ENCODE data around the gene IL6R. TPM values are rescaled to one million over a fixed set of nuclear protein-coding genes. Genes with fewer than 3 reads are reported as not detected.

IL6R gene
- total RNA-seq, 2 donors from 2014 or later: 6.7 to 8.5 TPM

DNA sequence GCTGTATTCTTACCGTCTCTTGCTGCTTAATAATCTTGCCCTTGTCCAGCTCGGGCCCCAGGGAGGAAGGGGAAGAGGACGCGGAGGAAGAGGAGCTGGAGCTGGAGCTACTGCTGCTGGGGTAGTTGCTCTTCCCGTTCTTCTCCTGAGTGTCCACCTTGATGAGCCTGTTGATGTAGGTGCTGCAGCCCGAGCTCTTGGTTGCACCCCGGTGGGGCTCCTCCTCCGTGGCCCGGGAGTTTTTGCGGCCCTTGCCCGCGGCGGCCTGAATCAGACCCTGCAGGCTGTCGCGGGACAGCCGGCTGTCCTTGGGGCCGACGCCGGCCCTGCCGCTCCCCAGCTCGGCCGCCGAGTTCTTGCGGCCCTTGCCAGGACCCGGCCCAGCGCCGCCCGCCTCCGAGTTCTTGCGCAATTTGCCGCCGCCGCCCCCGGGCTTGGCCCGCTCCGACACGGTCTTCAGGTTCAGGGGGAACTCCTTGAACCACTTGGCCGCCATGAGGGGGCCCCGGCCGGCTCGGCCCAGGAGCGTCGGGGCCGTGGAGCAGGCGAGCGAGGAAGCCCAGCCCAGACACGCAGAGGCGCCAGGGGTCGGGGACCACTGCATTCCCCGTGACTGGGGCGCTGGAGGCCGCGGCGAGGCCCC is 96.4 kb downstream of the IL6R start:
- H3K9me3 Mint-ChIP-seq: peaks cover 0 to 12% of the 10 kb centered on the region in 2 donors
- H3K27ac Mint-ChIP-seq: no peak overlapping the region
- no peak for ATAC-seq
- no peak for DNase-seq (ENCODE audit: low spot score in 2 of 2)
- H3K36me3 Mint-ChIP-seq: peaks cover 12 to 27% of the 10 kb centered on the region in 2 donors

DNA sequence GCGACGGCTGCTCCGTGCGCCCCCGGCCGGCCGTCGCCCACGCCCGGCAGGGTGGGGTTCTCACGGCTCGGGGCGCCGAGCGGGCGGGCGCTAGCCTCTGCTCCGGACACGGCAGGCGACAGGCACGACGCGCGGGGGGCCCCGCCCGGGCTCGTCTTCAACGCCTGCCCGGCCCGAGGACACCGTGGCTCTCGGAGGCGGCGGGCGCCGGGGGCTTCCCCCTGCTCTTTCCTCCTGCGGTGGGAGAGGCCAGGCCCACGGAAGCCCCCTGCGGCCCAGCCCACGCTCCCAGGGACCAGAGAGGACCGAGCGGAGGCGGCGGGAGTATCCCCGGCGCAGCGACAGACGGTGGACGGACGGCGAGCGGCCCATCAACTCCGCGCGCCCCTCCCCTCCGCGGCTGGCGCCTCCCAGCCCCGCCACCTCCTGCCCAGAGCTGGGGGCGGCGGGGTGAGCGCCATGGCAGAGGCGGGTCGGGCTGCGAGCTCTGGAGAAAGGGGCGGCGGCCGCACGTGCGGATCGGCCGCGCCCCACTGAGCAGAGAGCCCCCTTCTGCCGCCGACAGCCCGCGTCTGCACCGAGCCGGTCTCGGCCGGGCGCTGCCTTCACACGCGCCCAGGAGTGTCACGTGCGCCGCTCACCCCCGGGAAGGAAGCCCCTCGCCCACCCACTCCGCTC is 97.1 kb downstream of the IL6R start, which contains the start of the genes SHE and TDRD10:
Gene SHE (minus strand): TSS at position 347 of the 678 bp plus-strand sequence. CDS start 386 bp downstream, outside the sequence.
Gene TDRD10 (plus strand): TSS at position 154 of the 678 bp plus-strand sequence. CDS start 4,685 bp downstream, outside the sequence.
- Mint-ChIP-seq H3K9me3 (peaks cover 0 to 12% of the 10 kb centered on the region in 2 donors), H3K36me3 (peaks cover 13 to 27% of the 10 kb centered on the region in 2 donors), H3K27ac (no peak within 1 kb of the TSS)
- DNase-seq (ENCODE audit: low spot score in 2 of 2): no peak
- ATAC-seq: no peak

- no peak for ATAC-seq
- DNase-seq (ENCODE audit: low spot score in 2 of 2): no peak
- H3K36me3 Mint-ChIP-seq: peaks cover 13 to 27% of the 10 kb centered on the region in 2 donors
- H3K27ac Mint-ChIP-seq: no peak overlapping the region
- peaks cover 0 to 12% of the 10 kb centered on the region in 2 donors for H3K9me3 Mint-ChIP-seq
Measured at GRCh38 chr1:154502744-154503115, 97.6 kb downstream of the IL6R start.

- H3K27ac Mint-ChIP-seq: no peak overlapping the region
- H3K36me3 Mint-ChIP-seq: peaks cover 13 to 22% of the 10 kb centered on the region in 2 donors
- peaks cover 0 to 12% of the 10 kb centered on the region in 2 donors for H3K9me3 Mint-ChIP-seq
- no peak for DNase-seq (ENCODE audit: low spot score in 2 of 2)
- no peak for ATAC-seq
Measured at GRCh38 chr1:154503898-154504297, 98.8 kb downstream of the IL6R start.

DNA sequence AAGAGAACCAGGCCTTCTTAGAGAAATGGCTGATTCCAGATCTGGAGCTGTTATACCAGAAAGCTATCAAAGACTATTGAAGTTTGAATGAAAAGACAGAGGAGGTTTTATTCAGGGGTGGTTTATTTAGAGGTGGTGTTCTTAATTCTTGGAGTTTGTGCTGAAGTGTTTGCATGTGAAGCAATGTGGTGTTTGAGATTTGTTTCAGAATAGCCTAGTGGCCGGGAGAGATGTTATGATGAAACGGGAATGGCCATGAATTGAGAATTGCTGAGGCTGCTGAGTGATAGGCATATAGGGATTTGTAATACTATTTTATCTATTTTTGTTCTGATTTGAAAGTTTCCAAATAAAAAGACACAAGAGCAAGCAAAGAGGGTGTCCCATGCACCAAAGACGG is 107.6 kb downstream of the IL6R start:
- DNase-seq (ENCODE audit: low spot score in 2 of 2): no peak
- Mint-ChIP-seq H3K27ac (no peak overlapping the region), H3K9me3 (no peaks in the 10 kb centered on the region), H3K36me3 (no peaks in the 10 kb centered on the region)
- ATAC-seq: no peak

DNA sequence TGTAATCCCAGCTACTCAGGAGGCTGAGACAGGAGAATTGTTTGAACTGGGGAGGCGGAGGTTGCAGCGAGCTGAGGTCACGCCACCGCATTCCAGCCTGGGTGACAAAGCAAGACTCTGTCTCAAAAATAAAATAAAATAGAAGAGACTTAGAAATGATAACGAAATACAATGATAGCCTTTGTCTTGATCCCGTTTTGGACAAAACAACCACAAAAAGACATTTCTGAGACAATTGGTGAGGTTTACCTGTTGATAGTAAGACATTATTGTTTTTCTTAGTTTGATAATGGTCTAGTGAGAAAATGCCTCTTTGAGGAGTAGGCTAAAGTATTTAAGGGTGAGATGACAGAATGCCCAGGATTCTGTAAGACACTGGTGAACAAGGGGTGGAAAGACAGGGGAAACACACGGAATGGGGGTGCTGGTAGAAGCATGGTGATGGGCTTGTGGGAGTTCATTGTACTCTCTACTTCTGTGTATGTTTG is 109.0 kb downstream of the IL6R start:
- DNase-seq (ENCODE audit: low spot score in 2 of 2): no peak
- H3K9me3 Mint-ChIP-seq: no peaks in the 10 kb centered on the region
- ATAC-seq: no peak
- no peak overlapping the region for H3K27ac Mint-ChIP-seq
- no peaks in the 10 kb centered on the region for H3K36me3 Mint-ChIP-seq

DNA sequence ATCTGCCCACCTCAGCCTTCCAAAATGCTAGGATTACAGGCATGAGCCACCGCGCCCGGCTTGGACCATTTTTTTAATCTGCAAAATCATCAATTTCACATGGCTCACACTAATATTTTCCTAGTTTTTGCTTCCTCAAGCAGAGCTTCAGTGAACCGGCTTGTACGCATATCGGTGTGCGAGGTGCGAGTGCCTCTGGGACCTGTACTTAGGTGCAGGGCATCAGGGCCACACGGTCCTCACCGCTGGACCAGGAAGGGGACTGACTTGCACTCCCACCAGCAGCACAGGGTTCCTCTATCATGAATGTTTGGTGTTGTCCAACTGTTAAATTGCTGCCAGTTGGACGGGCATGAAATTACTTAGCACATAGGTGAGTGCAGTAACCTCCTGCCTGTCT is 112.5 kb downstream of the IL6R start:
- no peak overlapping the region for H3K27ac Mint-ChIP-seq
- H3K36me3 Mint-ChIP-seq: no peaks in the 10 kb centered on the region
- no peak for DNase-seq (ENCODE audit: low spot score in 2 of 2)
- ATAC-seq: no peak
- H3K9me3 Mint-ChIP-seq: no peaks in the 10 kb centered on the region

Other genes starting within 250 kb of the IL6R start
- 100 to 1,000 TPM; 373 to 610 TPM for gene TPM3, start 213.2 kb upstream of the IL6R start, total RNA-seq
- gene CFAP141, start 199.0 kb upstream of the IL6R start, total RNA-seq: not detected
- gene UBAP2L, start 184.4 kb upstream of the IL6R start, total RNA-seq: 100 to 1,000 TPM; 188 to 240 TPM
- 100 to 1,000 TPM; 147 to 198 TPM for gene HAX1, start 132.7 kb upstream of the IL6R start, total RNA-seq
- gene AQP10, start 84.2 kb upstream of the IL6R start, total RNA-seq: not detected
- gene ATP8B2, start 79.8 kb upstream of the IL6R start, total RNA-seq: 10 to 100 TPM; 48.0 to 56.1 TPM
- gene TDRD10, start 96.9 kb downstream of the IL6R start, total RNA-seq: not detected
- gene SHE, start 97.1 kb downstream of the IL6R start, total RNA-seq: not detected
- 100 to 1,000 TPM in 1 of 2 donors, 10 to 100 TPM in 1; 99.5 to 113 TPM for gene UBE2Q1, start 153.3 kb downstream of the IL6R start, total RNA-seq
- gene CHRNB2, start 162.4 kb downstream of the IL6R start, total RNA-seq: under 1 TPM; 0.09 to 0.10 TPM
- gene ADAR, start 202.8 kb downstream of the IL6R start, total RNA-seq: 100 to 1,000 TPM; 189 to 332 TPM

Data from activated naive CD4-positive, alpha-beta T cell treated with anti-CD3 and anti-CD28 coated beads, Interleukin-2, amount 50 U/mL, for 72 hours (primary cell).